ENCODE measurements around the gene USP3.

USP3 gene

DNA sequence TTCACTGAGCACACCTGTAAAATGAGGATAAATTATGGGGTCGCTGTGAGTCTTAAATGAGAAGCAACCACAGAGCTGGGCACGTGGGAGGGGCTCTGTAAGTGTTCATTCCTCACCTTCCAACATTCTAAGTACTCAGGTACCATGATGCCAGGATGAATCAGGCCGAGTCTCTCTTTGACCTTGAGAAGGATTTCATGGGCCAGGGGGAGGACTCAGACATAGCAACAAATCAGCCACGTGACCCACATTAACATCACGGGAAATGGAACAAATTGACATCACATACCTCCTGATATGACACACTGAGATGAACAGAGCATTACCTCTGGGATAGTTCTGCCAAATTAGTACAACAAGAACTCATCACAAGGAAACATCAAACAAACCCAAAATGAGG is 35.2 kb upstream of the USP3 start:
- in situ Hi-C loops (cut with MboI; ENCODE audit: low sequenced_read_pairs, unreplicated experiment), result loop anchor here (5.0 to 25.0 kb wide), 2 partner anchors 133 to 593 kb away; no protein-coding TSS in a partner anchor
- DNase-seq (ENCODE audit: low spot score), result no peak
- TF ChIP-seq, protein P1, sequence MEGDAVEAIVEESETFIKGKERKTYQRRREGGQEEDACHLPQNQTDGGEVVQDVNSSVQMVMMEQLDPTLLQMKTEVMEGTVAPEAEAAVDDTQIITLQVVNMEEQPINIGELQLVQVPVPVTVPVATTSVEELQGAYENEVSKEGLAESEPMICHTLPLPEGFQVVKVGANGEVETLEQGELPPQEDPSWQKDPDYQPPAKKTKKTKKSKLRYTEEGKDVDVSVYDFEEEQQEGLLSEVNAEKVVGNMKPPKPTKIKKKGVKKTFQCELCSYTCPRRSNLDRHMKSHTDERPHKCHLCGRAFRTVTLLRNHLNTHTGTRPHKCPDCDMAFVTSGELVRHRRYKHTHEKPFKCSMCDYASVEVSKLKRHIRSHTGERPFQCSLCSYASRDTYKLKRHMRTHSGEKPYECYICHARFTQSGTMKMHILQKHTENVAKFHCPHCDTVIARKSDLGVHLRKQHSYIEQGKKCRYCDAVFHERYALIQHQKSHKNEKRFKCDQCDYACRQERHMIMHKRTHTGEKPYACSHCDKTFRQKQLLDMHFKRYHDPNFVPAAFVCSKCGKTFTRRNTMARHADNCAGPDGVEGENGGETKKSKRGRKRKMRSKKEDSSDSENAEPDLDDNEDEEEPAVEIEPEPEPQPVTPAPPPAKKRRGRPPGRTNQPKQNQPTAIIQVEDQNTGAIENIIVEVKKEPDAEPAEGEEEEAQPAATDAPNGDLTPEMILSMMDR (IDR thresholded peaks at IDR 0.05; ENCODE audit: borderline replicate concordance, control extremely low read depth, extremely low read depth, insufficient read depth, missing control alignments), result no peak

- in situ Hi-C loops (cut with MboI; ENCODE audit: low sequenced_read_pairs, unreplicated experiment), result loop anchor here (5.0 to 25.0 kb wide), 2 partner anchors 132 to 592 kb away; no protein-coding TSS in a partner anchor
- TF ChIP-seq, protein P1 (IDR thresholded peaks at IDR 0.05; ENCODE audit: borderline replicate concordance, control extremely low read depth, extremely low read depth, insufficient read depth, missing control alignments), result no peak
- DNase-seq (ENCODE audit: low spot score), result no peak
Measured at GRCh38 chr15:63469984-63470383, 34.4 kb upstream of the USP3 start.

- peak; percentile 55 for DNase-seq (ENCODE audit: low spot score)
- in situ Hi-C loops (cut with MboI; ENCODE audit: low sequenced_read_pairs, unreplicated experiment), result loop anchor here (25.0 kb wide), 1 partner anchor 589 kb away; no protein-coding TSS in a partner anchor
- TF ChIP-seq, protein P1 (IDR thresholded peaks at IDR 0.05; ENCODE audit: borderline replicate concordance, control extremely low read depth, extremely low read depth, insufficient read depth, missing control alignments), result no peak
Measured at GRCh38 chr15:63473007-63473748, 31.2 kb upstream of the USP3 start.

DNA sequence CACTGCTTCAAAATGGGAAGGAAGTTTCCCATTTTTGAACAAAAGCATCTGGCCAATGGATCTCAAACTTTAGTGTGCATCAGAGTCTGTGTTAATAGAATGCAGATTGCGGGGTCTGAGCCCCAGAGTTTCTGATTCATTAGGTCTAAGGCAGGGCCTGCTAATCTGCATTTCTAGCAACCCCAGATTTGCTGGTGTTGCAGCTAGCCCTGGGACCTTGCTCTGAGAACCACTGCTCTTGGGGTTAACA is 30.7 kb upstream of the USP3 start:
- DNase-seq (ENCODE audit: low spot score), result no peak
- TF ChIP-seq, protein P1 (IDR thresholded peaks at IDR 0.05; ENCODE audit: borderline replicate concordance, control extremely low read depth, extremely low read depth, insufficient read depth, missing control alignments), result no peak
- in situ Hi-C loops (cut with MboI; ENCODE audit: low sequenced_read_pairs, unreplicated experiment), result loop anchor here (25.0 kb wide), 1 partner anchor 589 kb away; no protein-coding TSS in a partner anchor

DNA sequence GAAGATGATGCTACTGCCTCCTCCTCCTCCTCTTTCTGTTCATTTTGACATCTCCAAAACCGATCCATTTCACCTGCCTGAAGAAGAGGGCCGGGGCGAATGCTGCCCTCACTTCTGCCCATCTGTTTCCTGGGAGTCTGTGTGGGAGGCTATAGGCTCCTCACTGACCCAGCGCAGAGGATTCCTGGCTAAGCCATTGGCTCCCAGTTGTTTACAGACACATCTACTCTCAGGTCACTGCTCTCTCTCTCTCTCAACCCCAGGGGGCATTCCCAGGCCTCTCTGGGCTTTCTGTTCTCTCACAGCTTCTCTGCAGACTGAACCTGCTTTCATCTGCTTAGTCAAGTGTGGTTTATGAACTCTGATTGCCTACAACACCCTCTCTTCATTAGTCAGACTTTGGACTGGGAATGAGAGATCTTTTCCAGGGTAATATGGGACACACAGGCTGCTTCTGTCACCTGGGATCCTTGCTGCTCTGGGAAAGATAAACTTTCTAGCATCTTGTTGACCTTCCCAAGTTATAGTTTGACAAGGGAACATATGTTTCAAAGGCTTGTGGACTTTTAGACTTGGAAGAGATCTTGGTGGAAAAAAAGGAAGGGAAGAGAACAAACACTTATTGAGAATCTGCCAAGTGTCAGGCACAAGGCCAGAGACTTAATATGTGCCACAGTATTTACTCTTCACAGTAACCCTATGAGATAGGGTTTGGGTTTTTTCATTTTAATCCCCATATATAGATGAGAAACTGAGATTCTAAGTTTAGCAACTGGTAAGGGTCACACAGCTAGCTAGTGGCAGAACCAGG is 30.2 kb upstream of the USP3 start:
- TF ChIP-seq, protein P1 (IDR thresholded peaks at IDR 0.05; ENCODE audit: borderline replicate concordance, control extremely low read depth, extremely low read depth, insufficient read depth, missing control alignments), result no peak
- in situ Hi-C loops (cut with MboI; ENCODE audit: low sequenced_read_pairs, unreplicated experiment), result loop anchor here (25.0 kb wide), 1 partner anchor 588 kb away; no protein-coding TSS in a partner anchor
- DNase-seq (ENCODE audit: low spot score), result peak; percentile 50

DNA sequence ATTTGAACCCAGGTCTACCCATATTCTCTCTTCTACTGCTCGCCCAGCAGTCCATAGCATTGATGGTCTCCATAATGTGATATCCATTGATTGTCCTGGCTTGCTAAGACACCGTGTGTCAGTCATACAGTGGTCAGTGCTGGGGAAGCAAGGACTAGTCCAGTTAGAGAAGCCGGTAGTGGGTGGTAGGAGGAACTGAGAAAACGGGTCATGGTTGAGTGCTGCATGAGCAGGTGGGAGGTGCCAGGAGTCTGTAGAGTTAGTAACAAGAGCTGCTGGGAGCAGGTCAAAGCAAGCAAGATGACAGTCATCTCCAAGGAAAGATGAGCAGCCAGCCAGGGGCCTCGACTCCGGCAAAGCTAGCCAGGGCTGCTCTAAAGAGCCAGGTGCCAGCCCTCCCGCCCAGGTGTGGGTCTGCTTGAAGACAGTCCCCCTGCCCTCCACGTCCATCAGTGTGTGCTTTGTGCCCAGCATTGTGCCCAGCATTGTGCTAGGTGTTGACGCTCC is 29.5 kb upstream of the USP3 start:
- in situ Hi-C loops (cut with MboI; ENCODE audit: low sequenced_read_pairs, unreplicated experiment), result loop anchor here (25.0 kb wide), 1 partner anchor 587 kb away; no protein-coding TSS in a partner anchor
- peak; percentile 73 for DNase-seq (ENCODE audit: low spot score)
- TF ChIP-seq, protein P1 (IDR thresholded peaks at IDR 0.05; ENCODE audit: borderline replicate concordance, control extremely low read depth, extremely low read depth, insufficient read depth, missing control alignments), result no peak

All from GM13976 (cell line).